SU-DHL-6 (cell line): ENCODE results near the gene ZBTB47.

Experiments
- H2AFZ ChIP-seq: fragments of 200-600 bp; sonication (generic); 2 replicates; pipeline ENCODE4 v1.6.1; 2014; ENCODE audit warnings: low read depth, mild to moderate bottlenecking, moderate library complexity, mixed read lengths, antibody characterized with exemption, low read length; ENCODE audit not compliant: severe bottlenecking
- H3F3A ChIP-seq: fragments of 200-600 bp; shearing (Covaris generic); 2 replicates; pipeline ENCODE4 v1.6.0; 2016; ENCODE audit warnings: antibody characterized with exemption, mild to moderate bottlenecking; ENCODE audit not compliant: insufficient read depth
- H3K27ac ChIP-seq: fragments of 200-600 bp; sonication (generic); 2 replicates; pipeline ENCODE4 v1.5.1; 2016; ENCODE audit warnings: low read depth, mild to moderate bottlenecking, low read length, moderate library complexity, mixed read lengths
- H3K27me3 ChIP-seq: fragments of 200-600 bp; sonication (generic), shearing (Covaris generic); 2 replicates; pipeline ENCODE4 v1.6.0; 2014; ENCODE audit warnings: mild to moderate bottlenecking, low read length
- H3K36me3 ChIP-seq: fragments of 200-600 bp; sonication (generic); 2 replicates; pipeline ENCODE4 v1.6.1; 2014; ENCODE audit warnings: mild to moderate bottlenecking, low read length, mixed read lengths
- H3K4me2 ChIP-seq: fragments of 300-600, 200-600 bp; shearing (Covaris generic), sonication (generic); 2 replicates; pipeline ENCODE4 v1.6.0; 2014; ENCODE audit warnings: low read length, low read depth, mild to moderate bottlenecking; ENCODE audit not compliant: poor library complexity, severe bottlenecking
- H3K4me3 ChIP-seq: fragments of 200-600 bp; sonication (generic); 2 replicates; pipeline ENCODE4 v1.5.1; 2014; ENCODE audit warnings: antibody characterized with exemption, low read length, mild to moderate bottlenecking, mixed read lengths; ENCODE audit not compliant: insufficient read depth, poor library complexity, severe bottlenecking
- H3K79me2 ChIP-seq: fragments of 200-600 bp; sonication (generic); 2 replicates; pipeline ENCODE4 v1.6.1; 2014; ENCODE audit warnings: mild to moderate bottlenecking, low read length, moderate library complexity; ENCODE audit not compliant: insufficient read depth
- H3K9ac ChIP-seq: fragments of 200-600 bp; sonication (generic); 2 replicates; pipeline ENCODE4 v1.7.0; 2014; ENCODE audit warnings: mild to moderate bottlenecking, low read length
- H3K9me2 ChIP-seq: fragments of 200-600 bp; sonication (generic); replicated peaks from 2 replicates; pipeline ENCODE4 v1.6.1; 2014; ENCODE audit warnings: low read length; ENCODE audit not compliant: insufficient read depth
- H3K9me3 ChIP-seq: fragments of 200-600 bp; sonication (generic); 2 replicates; pipeline ENCODE4 v1.6.1; 2014; ENCODE audit warnings: low read length, mixed read lengths; ENCODE audit not compliant: insufficient read depth
- H4K20me1 ChIP-seq: fragments of 200-600 bp; sonication (generic); 2 replicates; pipeline ENCODE4 v1.6.1; 2014; ENCODE audit warnings: low read depth, mild to moderate bottlenecking, antibody characterized with exemption, low read length, moderate library complexity, mixed read lengths
- EZH2phosphoT487 ChIP-seq: fragments of 200-600 bp; sonication (generic), shearing (Covaris generic); conservative IDR thresholded peaks from 2 replicates; pipeline ENCODE4 v1.6.1; 2018; ENCODE audit warnings: mild to moderate bottlenecking, antibody characterized with exemption, low read length, moderate library complexity, mixed read lengths
- TF ChIP-seq, protein P1 (sequence below): fragments of 200-600 bp; sonication (generic); IDR thresholded peaks from one replicate; pipeline ENCODE4 v1.5.1; 2017; ENCODE audit warnings: antibody characterized with exemption, mild to moderate bottlenecking, low read length, moderate library complexity; ENCODE audit not compliant: insufficient read depth, poor library complexity, severe bottlenecking

The ZBTB47 gene

DNA sequence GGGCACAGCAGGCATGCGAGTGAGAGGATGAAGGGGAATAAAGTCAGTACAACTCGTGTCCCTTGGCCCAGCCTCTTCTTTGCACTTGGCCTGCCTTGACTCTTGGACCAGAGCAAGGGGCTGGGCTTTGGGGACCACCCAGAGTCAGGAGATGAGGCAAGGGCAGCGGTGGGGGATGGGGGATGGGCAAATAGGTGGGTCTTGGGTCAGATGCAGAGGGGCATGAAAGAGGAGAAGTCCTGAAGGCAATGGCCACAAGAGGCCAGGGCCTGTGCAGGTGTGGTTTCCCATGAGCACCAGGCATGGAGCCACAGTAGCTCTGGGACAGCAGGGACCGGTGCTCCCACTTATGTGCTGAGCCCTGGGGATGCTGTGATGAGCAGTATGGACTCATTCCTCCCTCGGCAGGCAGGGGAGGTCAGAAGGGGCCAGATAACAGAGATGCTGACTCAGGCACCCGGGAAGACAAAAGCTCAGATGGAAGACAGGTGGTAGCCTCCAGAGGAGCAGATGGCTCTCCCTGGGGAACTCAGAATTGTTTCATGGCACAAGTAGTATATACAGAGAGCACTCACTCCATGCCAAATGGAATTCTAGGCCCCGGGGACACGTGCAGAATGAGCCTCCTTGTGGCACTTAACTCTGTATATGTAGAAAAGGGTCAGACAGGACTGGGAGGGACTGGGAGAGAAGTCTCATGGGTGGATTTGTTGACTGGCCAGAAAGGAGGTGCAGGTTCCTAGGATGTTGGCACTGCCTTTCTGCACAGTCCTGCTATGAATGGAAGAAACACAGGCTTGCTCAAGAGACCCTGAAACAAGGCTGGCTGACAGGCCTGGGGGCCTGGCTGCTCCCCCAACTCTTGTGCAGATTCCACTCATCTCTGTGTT lies 14.3 kb downstream of the ZBTB47 start:
- H3K79me2 ChIP-seq, result no peaks in the 10 kb centered on the region
- no peak overlapping the region for H3K27ac ChIP-seq
- no peak overlapping the region for H3K9ac ChIP-seq
- H3K27me3 ChIP-seq, result no peaks in the 10 kb centered on the region
- TF ChIP-seq, protein P1, sequence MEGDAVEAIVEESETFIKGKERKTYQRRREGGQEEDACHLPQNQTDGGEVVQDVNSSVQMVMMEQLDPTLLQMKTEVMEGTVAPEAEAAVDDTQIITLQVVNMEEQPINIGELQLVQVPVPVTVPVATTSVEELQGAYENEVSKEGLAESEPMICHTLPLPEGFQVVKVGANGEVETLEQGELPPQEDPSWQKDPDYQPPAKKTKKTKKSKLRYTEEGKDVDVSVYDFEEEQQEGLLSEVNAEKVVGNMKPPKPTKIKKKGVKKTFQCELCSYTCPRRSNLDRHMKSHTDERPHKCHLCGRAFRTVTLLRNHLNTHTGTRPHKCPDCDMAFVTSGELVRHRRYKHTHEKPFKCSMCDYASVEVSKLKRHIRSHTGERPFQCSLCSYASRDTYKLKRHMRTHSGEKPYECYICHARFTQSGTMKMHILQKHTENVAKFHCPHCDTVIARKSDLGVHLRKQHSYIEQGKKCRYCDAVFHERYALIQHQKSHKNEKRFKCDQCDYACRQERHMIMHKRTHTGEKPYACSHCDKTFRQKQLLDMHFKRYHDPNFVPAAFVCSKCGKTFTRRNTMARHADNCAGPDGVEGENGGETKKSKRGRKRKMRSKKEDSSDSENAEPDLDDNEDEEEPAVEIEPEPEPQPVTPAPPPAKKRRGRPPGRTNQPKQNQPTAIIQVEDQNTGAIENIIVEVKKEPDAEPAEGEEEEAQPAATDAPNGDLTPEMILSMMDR, result no peak
- no peak for TF ChIP-seq EZH2phosphoT487
- H2AFZ ChIP-seq, result no peak overlapping the region
- no peaks in the 10 kb centered on the region for H3K9me3 ChIP-seq
- no peaks in the 10 kb centered on the region for H3K9me2 ChIP-seq
- H3F3A ChIP-seq, result no peaks in the 10 kb centered on the region
- no peaks in the 10 kb centered on the region for H3K36me3 ChIP-seq
- no peak overlapping the region for H3K4me3 ChIP-seq
- no peak overlapping the region for H3K4me2 ChIP-seq
- no peaks in the 10 kb centered on the region for H4K20me1 ChIP-seq

DNA sequence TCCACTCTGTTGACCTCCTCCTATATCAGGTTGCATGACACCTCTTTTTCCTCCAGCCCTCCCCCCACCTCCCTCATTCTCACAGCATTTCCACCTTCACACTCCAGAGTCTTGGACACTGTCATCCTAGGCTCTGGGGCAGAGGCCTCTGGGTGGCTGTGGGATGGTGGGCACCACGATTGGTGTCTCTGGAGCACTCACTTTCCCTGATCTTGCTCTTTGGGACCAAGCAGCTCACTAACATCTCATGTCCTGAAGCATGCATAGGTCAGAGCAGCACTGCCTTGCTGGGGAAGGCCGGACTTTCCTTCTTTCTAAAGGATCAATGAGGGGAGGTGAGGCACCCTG lies 14.9 kb downstream of the ZBTB47 start:
- no peaks in the 10 kb centered on the region for H4K20me1 ChIP-seq
- H3K36me3 ChIP-seq, result no peaks in the 10 kb centered on the region
- no peaks in the 10 kb centered on the region for H3K79me2 ChIP-seq
- no peak overlapping the region for H3K4me2 ChIP-seq
- no peak overlapping the region for H3K4me3 ChIP-seq
- H3K9me3 ChIP-seq, result no peaks in the 10 kb centered on the region
- no peak for TF ChIP-seq EZH2phosphoT487
- TF ChIP-seq, protein P1, result no peak
- H3K9me2 ChIP-seq, result no peaks in the 10 kb centered on the region
- no peaks in the 10 kb centered on the region for H3K27me3 ChIP-seq
- no peaks in the 10 kb centered on the region for H3F3A ChIP-seq
- H3K9ac ChIP-seq, result no peak overlapping the region
- H3K27ac ChIP-seq, result no peak overlapping the region
- no peak overlapping the region for H2AFZ ChIP-seq

DNA sequence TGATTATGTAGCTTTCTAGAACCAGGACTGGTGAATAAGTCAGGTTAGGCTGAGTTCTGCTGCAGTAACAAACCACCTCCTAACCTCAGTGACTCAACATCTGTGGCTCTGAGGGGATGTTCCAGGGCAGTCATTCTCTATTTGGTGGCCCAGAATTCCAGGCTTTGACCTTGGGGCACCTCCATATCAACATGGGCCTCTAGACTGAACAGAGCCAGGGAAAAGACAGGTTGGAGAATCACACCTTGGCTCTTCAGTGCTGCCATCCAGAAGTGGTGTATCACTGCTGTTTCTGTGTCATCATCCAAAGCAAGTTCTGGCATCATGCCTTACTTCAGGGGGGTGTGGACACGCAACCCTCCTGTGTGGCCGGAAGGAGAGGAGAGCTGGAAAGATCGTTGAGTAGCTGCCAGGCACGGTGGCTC lies 15.3 kb downstream of the ZBTB47 start:
- Histone ChIP-seq H3K4me3 (no peak overlapping the region), H4K20me1 (no peaks in the 10 kb centered on the region), H2AFZ (no peak overlapping the region), H3K79me2 (no peaks in the 10 kb centered on the region), H3F3A (no peaks in the 10 kb centered on the region), H3K9me3 (no peaks in the 10 kb centered on the region), H3K36me3 (no peaks in the 10 kb centered on the region), H3K9me2 (no peaks in the 10 kb centered on the region), H3K9ac (no peak overlapping the region), H3K27me3 (no peaks in the 10 kb centered on the region), H3K4me2 (no peak overlapping the region), H3K27ac (no peak overlapping the region)
- TF ChIP-seq EZH2phosphoT487, result no peak
- TF ChIP-seq, protein P1, result no peak
